GM21528 (cell line): ENCODE measurements around the gene AIF1L.
A peak's percentile ranks its signal among the peaks of the same experiment; 100 is the strongest.
"Not testable (repeated sequence)": the region's sequence is repeated elsewhere in the genome, so short reads cannot be mapped to it uniquely, and the experiment has no call there.

Experiments used
- ATAC-seq: cut with Tn5 transposase; IDR thresholded peaks from one replicate; pipeline ENCODE4 v1.9.1; 2021; ENCODE audit warnings: mild to moderate bottlenecking, moderate library complexity; ENCODE audit not compliant: unreplicated experiment, low FRiP score

The AIF1L gene

DNA sequence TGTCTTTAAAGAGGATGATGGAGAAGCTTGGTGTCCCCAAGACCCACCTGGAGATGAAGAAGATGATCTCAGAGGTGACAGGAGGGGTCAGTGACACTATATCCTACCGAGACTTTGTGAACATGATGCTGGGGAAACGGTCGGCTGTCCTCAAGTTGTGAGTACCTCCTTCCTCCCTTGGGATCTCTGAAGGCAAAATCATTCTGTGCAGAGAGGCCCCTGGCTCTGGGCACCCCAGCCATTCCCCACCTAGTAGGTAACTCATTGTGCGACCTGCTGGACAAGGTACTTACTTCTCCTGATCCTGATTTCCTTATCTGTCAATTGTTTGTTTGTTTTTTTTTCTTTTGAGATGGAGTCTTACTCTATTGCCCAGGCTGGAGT lies 21.4 kb downstream of the AIF1L start:
- ATAC-seq = no peak

DNA sequence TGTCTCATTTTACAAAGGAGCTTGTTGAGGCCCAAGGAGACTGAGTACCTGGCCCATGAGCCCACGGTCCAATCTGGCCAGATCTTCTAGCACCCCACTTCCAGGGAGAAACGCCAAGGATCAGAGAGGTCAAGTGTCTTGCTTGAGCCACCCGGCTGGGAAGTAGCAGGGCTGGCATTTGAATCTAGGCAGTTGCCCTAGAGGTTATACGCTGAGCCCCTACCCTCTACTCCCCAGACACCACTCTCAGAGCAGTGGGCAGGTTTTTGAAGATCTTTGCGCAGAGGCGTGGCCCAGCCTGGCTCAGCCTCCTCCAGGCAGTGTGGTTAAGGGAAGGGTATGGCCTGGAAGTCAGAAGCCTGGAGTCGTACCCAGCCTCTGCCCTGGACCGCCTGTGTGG lies 23.3 kb downstream of the AIF1L start:
- ATAC-seq = no peak

DNA sequence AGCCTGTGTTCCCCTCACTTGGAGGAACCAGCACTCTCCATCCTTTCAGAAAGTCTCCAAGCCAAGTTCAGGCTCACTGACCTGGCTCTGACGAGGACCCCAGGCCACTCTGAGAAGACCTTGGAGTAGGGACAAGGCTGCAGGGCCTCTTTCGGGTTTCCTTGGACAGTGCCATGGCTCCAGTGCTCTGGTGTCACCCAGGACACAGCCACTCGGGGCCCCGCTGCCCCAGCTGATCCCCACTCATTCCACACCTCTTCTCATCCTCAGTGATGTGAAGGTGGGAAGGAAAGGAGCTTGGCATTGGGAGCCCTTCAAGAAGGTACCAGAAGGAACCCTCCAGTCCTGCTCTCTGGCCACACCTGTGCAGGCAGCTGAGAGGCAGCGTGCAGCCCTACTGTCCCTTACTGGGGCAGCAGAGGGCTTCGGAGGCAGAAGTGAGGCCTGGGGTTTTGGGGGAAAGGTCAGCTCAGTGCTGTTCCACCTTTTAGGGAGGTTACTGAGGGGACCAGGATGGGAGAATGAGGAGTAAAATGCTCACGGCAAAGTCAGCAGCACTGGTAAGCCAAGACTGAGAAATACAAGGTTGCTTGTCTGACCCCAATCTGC lies 24.4 kb downstream of the AIF1L start:
- ATAC-seq = no peak

- no peak for ATAC-seq
These were observed 25.0 kb downstream of the AIF1L start for GRCh38 chr9:131121346-131121745.

DNA sequence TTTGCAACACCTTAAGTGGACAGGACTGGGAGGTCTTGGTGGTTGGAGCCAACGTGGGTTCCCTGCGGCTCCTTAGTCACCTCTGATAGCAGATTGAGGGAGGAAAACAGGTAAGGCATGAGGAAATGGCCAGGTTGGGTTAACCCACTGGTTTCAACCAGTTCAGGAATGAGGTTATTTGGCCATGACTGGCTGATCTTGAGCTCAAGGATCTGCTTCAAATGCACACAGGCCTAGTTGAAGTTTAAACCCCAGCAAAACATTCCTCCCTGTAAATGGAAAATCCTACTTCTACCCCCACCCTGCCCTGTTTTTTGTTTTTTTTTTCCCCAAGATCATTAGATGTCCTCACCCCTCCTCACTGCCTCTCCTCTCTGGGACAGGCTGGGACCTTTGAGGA lies 25.8 kb downstream of the AIF1L start:
- ATAC-seq = no peak

DNA sequence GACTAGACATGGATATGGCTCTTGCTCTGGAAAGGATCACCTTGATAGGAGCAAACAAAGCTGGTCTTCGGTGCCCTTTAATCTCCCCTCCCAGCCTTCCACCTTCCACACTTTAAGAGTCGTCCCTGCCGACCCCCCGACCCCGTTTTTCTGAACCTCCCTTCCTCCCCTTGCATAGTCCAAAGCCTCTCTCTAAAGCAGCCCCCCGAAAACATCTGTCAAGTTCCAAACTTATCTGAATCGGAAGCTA lies 28.6 kb downstream of the AIF1L start:
- no peak for ATAC-seq

GRCh38 chr9:131125288-131126058 lies 29.1 kb downstream of the AIF1L start, which contains the start of gene NUP214:
Gene NUP214, plus strand, starts transcription at chr9:131125586. Its CDS starts 119 bp downstream, at chr9:131125705.
- peak; percentile 93 for ATAC-seq

DNA sequence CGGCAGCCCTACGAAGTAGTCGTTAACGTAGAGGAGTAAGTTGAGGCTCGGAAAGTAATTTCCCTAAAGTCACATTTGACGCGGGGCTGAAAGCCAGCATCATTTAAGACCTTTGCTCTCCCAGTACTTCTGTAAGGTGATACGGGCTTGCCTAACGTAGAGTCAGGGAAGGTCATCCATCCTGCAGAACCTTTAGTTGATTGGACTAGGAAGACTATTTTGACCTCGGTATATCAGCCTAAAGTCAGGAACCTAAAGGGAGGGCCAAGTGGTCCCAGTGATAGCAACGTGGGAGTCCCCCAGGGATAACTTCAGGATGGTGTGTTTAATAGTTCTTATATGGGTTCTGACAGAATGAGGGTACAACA lies 29.7 kb downstream of the AIF1L start:
- ATAC-seq = no peak

GRCh38 chr9:131129183-131129582 lies 32.9 kb downstream of the AIF1L start:
- no peak for ATAC-seq

GRCh38 chr9:131138676-131139075 lies 42.3 kb downstream of the AIF1L start:
- no peak for ATAC-seq

GRCh38 chr9:131140112-131140511 lies 43.8 kb downstream of the AIF1L start:
- no peak for ATAC-seq

DNA sequence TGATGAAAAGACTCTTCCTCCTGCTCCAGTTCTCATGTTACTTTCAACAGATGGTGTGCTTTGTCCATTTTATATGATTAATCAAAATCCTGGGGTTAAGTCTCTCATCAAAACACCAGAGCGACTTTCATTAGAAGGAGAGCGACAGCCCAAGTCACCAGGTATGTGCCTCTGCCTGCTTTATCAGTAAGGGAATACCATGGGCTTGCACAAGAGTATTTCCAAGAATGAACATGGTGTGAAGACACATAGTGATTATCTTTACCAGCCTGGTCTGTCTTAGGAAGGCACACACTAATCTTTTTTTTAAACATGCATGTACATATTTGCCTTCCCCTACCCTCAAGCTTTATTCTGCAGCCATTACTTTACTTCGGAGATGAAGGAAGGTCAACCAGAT lies 44.2 kb downstream of the AIF1L start:
- ATAC-seq = no peak

GRCh38 chr9:131142160-131142559 lies 45.8 kb downstream of the AIF1L start:
- no peak for ATAC-seq

- ATAC-seq = no peak
These were observed 47.9 kb downstream of the AIF1L start for GRCh38 chr9:131144201-131144600.

DNA sequence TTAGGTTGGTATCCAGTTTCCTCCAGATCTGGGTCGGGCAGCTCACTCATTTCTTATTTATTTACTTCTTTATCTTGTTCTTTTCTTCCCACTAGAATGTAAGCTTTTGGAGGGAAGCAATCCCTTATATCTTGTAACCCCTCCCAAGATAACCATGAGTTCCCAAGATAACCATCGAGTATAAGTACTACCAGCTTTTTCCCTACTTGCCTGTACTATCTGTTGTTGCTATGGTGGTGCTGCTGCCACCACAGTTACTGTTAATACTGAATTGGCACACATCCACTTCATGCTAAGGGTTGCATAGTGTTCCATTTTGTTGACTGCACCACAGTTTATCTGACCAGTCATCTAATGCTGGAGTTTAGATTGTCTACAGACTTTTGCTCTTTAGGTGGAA lies 48.9 kb downstream of the AIF1L start:
- ATAC-seq = no peak

DNA sequence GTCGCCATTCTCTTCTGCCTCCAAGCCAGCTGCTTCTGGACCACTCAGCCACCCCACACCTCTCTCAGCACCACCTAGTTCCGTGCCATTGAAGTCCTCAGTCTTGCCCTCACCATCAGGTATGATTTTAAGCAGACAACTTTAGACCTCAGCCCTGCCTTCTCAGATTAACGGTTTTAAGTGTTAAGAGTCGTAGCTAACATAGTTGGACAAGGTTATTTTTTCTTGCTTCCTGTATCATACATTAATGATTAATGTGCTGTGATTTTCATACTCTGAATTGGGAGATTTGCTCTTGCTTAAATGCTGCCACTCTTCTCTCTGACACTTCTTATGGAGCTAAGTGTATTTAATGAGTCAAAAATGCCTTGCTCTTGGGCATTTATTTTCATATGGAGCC lies 49.9 kb downstream of the AIF1L start:
- ATAC-seq = no peak

GRCh38 chr9:131148276-131148675 lies 51.9 kb downstream of the AIF1L start:
- no peak for ATAC-seq

DNA sequence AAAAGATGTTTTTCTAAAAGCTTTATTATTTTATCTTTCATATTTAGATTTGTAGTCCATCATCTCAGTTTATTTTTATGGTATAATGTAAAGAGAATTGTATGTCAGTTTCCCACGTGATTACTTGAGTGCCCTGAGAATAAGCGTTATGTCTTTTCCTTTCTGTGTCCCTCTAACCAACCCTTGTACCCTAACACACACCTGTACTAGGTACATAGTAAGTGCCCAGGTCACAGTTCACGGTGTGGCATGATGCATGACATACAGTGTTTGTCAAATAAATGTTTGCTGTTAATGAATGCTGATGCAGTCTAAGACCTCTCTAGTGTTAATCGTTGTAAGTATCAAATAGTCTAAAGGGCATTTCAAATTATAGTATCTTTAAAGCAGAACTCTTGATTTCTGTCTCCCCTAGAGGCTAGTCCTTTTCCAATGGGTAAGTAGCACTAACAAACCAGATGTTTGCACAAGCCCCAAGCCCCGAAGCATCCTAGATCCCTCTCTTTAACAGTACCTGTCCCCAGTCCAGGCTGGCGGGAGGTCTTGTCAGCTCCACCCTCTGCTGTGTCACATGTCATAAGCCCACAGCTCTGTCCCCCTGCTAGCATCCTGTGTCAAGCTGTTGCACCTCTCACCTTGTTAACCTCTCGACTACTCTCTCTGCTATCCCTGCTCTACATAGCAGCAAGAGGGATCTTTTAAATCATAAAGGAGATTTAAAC lies 52.8 kb downstream of the AIF1L start:
- ATAC-seq = no peak

DNA sequence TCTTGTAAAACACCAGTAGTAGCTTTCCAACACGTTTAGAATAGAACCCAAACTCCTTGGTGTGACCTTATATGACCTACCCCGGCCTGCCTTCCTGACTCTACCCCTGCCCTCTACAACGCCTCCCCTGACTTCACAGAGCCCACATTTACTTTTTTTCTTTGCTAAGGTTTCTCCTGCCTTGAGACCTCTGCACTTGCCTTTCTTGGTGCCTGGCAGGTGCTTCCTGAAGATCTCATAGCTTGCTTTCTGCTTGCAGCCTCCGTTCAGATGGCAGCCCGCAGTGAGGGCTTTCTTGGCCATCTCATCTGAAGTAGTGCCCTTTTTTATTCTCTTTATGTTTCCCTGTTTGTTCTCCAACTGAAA lies 53.3 kb downstream of the AIF1L start:
- ATAC-seq = no peak

DNA sequence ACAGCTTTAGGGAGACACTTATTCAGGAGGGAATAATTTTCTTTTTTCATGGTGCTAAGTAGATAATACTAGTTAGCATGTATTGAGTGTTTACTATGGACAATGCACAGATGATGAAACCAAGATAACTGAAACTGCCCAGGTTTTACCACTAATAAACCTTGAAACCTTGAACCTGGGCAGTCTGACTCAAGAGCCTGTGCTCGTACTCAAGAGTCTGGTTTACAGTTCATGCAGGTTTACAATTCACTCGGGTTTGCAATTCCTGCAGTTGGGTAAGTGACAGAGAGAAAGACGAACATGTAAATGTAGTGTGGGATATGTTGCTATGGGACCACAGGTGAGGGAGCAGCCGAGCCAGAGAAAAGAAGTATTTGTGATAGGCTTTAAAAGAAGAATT lies 57.3 kb downstream of the AIF1L start:
- ATAC-seq = no peak

DNA sequence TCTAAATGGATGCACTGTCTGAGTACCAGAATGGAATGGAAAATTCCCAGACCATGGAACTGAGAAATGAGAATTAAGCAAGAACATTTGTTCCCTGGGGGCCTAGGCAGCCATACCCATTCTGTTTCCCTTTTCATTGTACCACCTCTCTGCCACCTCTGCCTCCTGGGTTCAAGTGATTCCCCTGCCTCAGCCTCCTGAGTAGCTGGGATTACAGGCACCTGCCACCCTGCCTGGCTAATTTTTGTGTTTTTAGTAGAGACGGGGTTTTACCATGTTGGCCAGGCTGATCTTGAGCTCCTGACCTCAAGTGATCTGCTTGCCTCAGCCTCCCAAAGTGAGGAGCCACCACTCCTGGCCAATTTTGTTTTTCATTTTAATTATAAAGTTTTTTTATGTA lies 62.3 kb downstream of the AIF1L start:
- not testable (repeated sequence) for ATAC-seq
